MM.1S (cell line): ENCODE data around the gene POC1A.

Source experiments
- DNase-seq: peaks from one replicate; pipeline ENCODE4 v3.0.0-alpha.2; 2015
- H2AFZ ChIP-seq: fragments of 300-600 bp; sonication (generic); 2 replicates; pipeline ENCODE4 v1.6.0; 2016; ENCODE audit warnings: antibody characterized with exemption, low read length
- H3F3A ChIP-seq: fragments of 300-600 bp; sonication (generic); 2 replicates; pipeline ENCODE4 v1.6.1; 2016; ENCODE audit warnings: mild to moderate bottlenecking, antibody characterized with exemption, low read length, moderate library complexity, mixed read lengths; ENCODE audit not compliant: insufficient read depth
- H3K27ac ChIP-seq: fragments of 300-600 bp; sonication (generic); 2 replicates; pipeline ENCODE4 v1.5.1; 2016; ENCODE audit warnings: mild to moderate bottlenecking, low read length
- H3K27me3 ChIP-seq: fragments of 300-600 bp; sonication (generic); replicated peaks from 2 replicates; pipeline ENCODE4 v1.6.0; 2016; ENCODE audit warnings: low read length; ENCODE audit not compliant: insufficient read depth
- H3K36me3 ChIP-seq: fragments of 300-600 bp; sonication (generic); replicated peaks from 2 replicates; pipeline ENCODE4 v1.6.1; 2016; ENCODE audit warnings: mild to moderate bottlenecking, low read length, mixed read lengths; ENCODE audit not compliant: insufficient read depth
- H3K4me1 ChIP-seq: fragments of 300-600 bp; sonication (generic); 2 replicates; pipeline ENCODE4 v1.6.1; 2016; ENCODE audit warnings: low read length, mixed read lengths
- H3K4me2 ChIP-seq: fragments of 300-600 bp; sonication (generic); 2 replicates; pipeline ENCODE4 v1.6.0; 2016; ENCODE audit warnings: low read depth, low read length
- H3K4me3 ChIP-seq: fragments of 300-600 bp; sonication (generic); 2 replicates; pipeline ENCODE4 v1.5.1; 2016; ENCODE audit warnings: low read length, mixed read lengths
- H3K79me2 ChIP-seq: fragments of 300-600 bp; sonication (generic); 2 replicates; pipeline ENCODE4 v1.6.1; 2016; ENCODE audit warnings: mixed run types, low read length, mixed read lengths
- H3K9ac ChIP-seq: fragments of 300-600 bp; sonication (generic); 2 replicates; pipeline ENCODE4 v1.6.1; 2016; ENCODE audit warnings: low read length, mixed read lengths
- H3K9me2 ChIP-seq: fragments of 300-600 bp; sonication (generic); replicated peaks from 2 replicates; pipeline ENCODE4 v1.6.1; 2016; ENCODE audit warnings: mild to moderate bottlenecking, low read length, mixed read lengths; ENCODE audit not compliant: insufficient read depth
- H3K9me3 ChIP-seq: fragments of 300-600 bp; sonication (generic); replicated peaks from 2 replicates; pipeline ENCODE4 v1.6.1; 2016; ENCODE audit warnings: mild to moderate bottlenecking, low read length, mixed read lengths; ENCODE audit not compliant: insufficient read depth
- H4K20me1 ChIP-seq: fragments of 300-600 bp; sonication (generic); 2 replicates; pipeline ENCODE4 v1.6.1; 2016; ENCODE audit warnings: mild to moderate bottlenecking, low read length, moderate library complexity, mixed read lengths; ENCODE audit not compliant: insufficient read depth
- CTCF ChIP-seq: fragments of 300-600 bp; sonication (generic); IDR thresholded peaks from 2 replicates; pipeline ENCODE4 v1.5.1; 2016; ENCODE audit warnings: antibody characterized with exemption, low read length, mixed read lengths
- EZH2 ChIP-seq: fragments of 300-600 bp; sonication (generic); optimal IDR thresholded peaks from 2 replicates; pipeline ENCODE3; 2017; ENCODE audit warnings: low read depth, mild to moderate bottlenecking, antibody characterized with exemption, low read length, mixed read lengths
- EZH2phosphoT487 ChIP-seq: fragments of 300-600 bp; sonication (generic); IDR thresholded peaks from 2 replicates; pipeline ENCODE4 v1.6.1; 2018; ENCODE audit warnings: antibody characterized with exemption, low read length

Gene POC1A

GRCh38 chr3:52084954-52085680 lies 69.1 kb downstream of the POC1A start:
- no peaks in the 10 kb centered on the region for H3K36me3 ChIP-seq
- H3K9me3 ChIP-seq, result no peaks in the 10 kb centered on the region
- no peak overlapping the region for H3K27ac ChIP-seq
- H4K20me1 ChIP-seq, result no peaks in the 10 kb centered on the region
- H3K4me3 ChIP-seq, result no peak overlapping the region
- H3K4me2 ChIP-seq, result no peak overlapping the region
- H3K9ac ChIP-seq, result no peak overlapping the region
- H3K79me2 ChIP-seq, result no peaks in the 10 kb centered on the region
- no peak overlapping the region for H2AFZ ChIP-seq
- TF ChIP-seq EZH2phosphoT487 (no peak), CTCF (no peak), EZH2 (no peak)
- no peaks in the 10 kb centered on the region for H3K27me3 ChIP-seq
- no peaks in the 10 kb centered on the region for H3F3A ChIP-seq
- H3K9me2 ChIP-seq, result no peaks in the 10 kb centered on the region
- no peaks in the 10 kb centered on the region for H3K4me1 ChIP-seq
- no peak for DNase-seq

GRCh38 chr3:52084216-52084945 lies 69.8 kb downstream of the POC1A start:
- Histone ChIP-seq H3K36me3 (no peaks in the 10 kb centered on the region), H4K20me1 (no peaks in the 10 kb centered on the region), H3K4me1 (no peaks in the 10 kb centered on the region), H2AFZ (no peak overlapping the region), H3K79me2 (no peaks in the 10 kb centered on the region), H3K9me2 (no peaks in the 10 kb centered on the region), H3K9ac (no peak overlapping the region), H3K9me3 (no peaks in the 10 kb centered on the region), H3K27ac (no peak overlapping the region), H3K4me2 (no peak overlapping the region), H3F3A (no peaks in the 10 kb centered on the region), H3K27me3 (no peaks in the 10 kb centered on the region), H3K4me3 (no peak overlapping the region)
- TF ChIP-seq EZH2phosphoT487 (no peak), CTCF (no peak), EZH2 (no peak)
- no peak for DNase-seq

- no peaks in the 10 kb centered on the region for H3K4me1 ChIP-seq
- H2AFZ ChIP-seq, result no peak overlapping the region
- no peaks in the 10 kb centered on the region for H3K79me2 ChIP-seq
- no peaks in the 10 kb centered on the region for H3F3A ChIP-seq
- H3K9me3 ChIP-seq, result no peaks in the 10 kb centered on the region
- no peak for DNase-seq
- no peaks in the 10 kb centered on the region for H3K27me3 ChIP-seq
- no peak overlapping the region for H3K9ac ChIP-seq
- H3K36me3 ChIP-seq, result no peaks in the 10 kb centered on the region
- H3K4me3 ChIP-seq, result no peak overlapping the region
- no peaks in the 10 kb centered on the region for H3K9me2 ChIP-seq
- H3K4me2 ChIP-seq, result no peak overlapping the region
- no peak overlapping the region for H3K27ac ChIP-seq
- no peaks in the 10 kb centered on the region for H4K20me1 ChIP-seq
- TF ChIP-seq EZH2phosphoT487 (no peak), CTCF (no peak), EZH2 (no peak)
Measured at GRCh38 chr3:52083556-52084087, 70.6 kb downstream of the POC1A start.
